Tibial nerve (tissue), 3 donors: Measurements from ENCODE around the gene MCF2L.

Experiments used
- CTCF ChIP-seq, 5 experiments: fragments of 200-600 bp in 3 of 5; fragments of 450-650 bp in 2 of 5; sonication (generic) in 3 of 5; IDR thresholded peaks; one replicate each; pipeline ENCODE4 v1.5.1; 2016 to 2019; ENCODE audit warnings: antibody characterized with exemption in 5 of 5, mild to moderate bottlenecking in 3 of 5, moderate library complexity in 2 of 5
- POLR2A ChIP-seq, 2 donors: fragments of 450-650 bp; IDR thresholded peaks; one replicate each; pipeline ENCODE4 v1.6.1; 2017; ENCODE audit warnings: antibody characterized with exemption in 2 of 2, mild to moderate bottlenecking in 2 of 2, moderate library complexity in 2 of 2

GRCh38 chr13:113120300-113121182, 151.5 kb downstream of the MCF2L start:
- TF ChIP-seq CTCF (IDR thresholded peaks at IDR 0.05), result no peak
- no peak for TF ChIP-seq POLR2A (IDR thresholded peaks at IDR 0.05)
